Mesodermal cell (in vitro differentiated cells): ENCODE data around the gene NCOA3.
"Not testable (repeated sequence)": the region's sequence is repeated elsewhere in the genome, so short reads cannot be mapped to it uniquely, and the experiment has no call there.

Source experiments
- H3K27ac ChIP-seq: 2 replicates; pipeline ENCODE4 v1.7.0; 2013; ENCODE audit warnings: mild to moderate bottlenecking, low read depth, low read length, moderate library complexity; ENCODE audit not compliant: severe bottlenecking
- H3K36me3 ChIP-seq: 2 replicates; pipeline ENCODE4 v1.7.1; 2013; ENCODE audit warnings: mild to moderate bottlenecking, low read length, moderate library complexity; ENCODE audit not compliant: control insufficient read depth, insufficient read depth
- H3K4me1 ChIP-seq: one replicate; pipeline ENCODE4 v1.7.1; 2013; ENCODE audit warnings: mild to moderate bottlenecking, low read length; ENCODE audit not compliant: insufficient read depth, control insufficient read depth, poor library complexity, severe bottlenecking
- H3K4me3 ChIP-seq: 2 replicates; pipeline ENCODE4 v1.7.0; 2013; ENCODE audit warnings: low read length, control low read depth, mild to moderate bottlenecking; ENCODE audit not compliant: insufficient read depth, poor library complexity, severe bottlenecking; ENCODE audit errors: extremely low read depth
- H3K9me3 ChIP-seq: 2 replicates; pipeline ENCODE4 v1.7.1; 2013; ENCODE audit warnings: mild to moderate bottlenecking, low read length, moderate library complexity; ENCODE audit not compliant: control insufficient read depth
- WGBS, 2 experiments: methylation state at CpG; one replicate each; pipeline ENCODE4 v1.1.5; 2013; ENCODE audit warnings: missing lambda C conversion rate in 2 of 2; ENCODE audit not compliant: insufficient coverage in 2 of 2; 5-methylcytosine and 5-hydroxymethylcytosine counted together

The NCOA3 gene

DNA sequence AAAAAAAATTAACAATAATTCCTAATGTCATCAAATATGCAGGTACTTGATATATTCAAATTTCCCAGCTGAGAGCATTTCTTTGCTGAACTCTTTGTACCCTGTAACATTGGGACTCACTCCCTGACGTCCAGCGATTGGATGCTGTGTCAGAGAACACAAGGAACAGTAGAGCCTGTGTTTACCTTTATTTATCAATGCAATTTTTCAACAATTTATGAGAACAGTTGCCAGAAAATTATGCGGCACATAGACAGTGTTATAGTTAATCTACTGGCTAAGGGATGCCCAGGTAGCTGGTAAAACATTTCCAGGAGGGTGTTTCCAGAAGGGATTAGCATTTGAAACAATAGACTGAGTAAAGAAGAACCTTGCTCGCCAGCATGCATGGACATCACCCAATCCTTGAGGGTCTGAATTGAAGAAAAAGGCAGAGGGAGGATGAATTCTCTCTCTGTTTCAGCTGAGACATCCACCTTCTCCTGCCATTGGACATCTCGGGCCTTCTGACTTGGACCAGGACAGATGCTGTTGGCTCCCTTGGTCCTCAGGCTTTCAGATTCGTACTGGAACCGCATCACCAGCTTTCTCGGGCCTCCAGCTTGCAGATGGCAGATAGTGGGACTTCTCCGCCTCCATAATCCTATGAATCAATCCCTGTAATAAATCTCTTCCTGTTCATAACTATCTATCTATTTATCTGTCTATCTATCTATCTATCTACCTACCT lies 42.2 kb upstream of the NCOA3 start:
- no peaks in the 10 kb centered on the region for H3K36me3 ChIP-seq
- no peaks in the 10 kb centered on the region for H3K9me3 ChIP-seq
- 85 to 90% methylated on average over 6 to 7 of the region's 9 CpGs for WGBS, 2 experiments
- no peak overlapping the region for H3K27ac ChIP-seq
- no peak overlapping the region for H3K4me3 ChIP-seq
- peaks cover 3% of the 10 kb centered on the region for H3K4me1 ChIP-seq

DNA sequence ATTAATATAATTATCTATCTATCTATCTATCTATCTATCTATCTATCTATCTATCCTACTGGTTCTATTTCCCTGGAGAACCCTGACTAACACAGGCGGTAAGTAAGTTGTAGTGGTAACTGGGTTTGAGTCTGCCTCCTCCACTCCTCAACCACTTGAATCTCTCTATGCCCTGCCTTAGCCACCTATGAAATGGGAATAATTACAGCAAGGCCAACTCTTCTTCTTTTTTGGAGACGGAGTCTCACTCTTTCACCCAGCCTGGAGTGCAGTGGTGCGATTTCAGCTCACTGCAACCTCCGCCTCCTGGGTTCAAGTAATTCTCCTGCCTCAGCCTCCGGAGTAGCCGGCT lies 41.0 kb upstream of the NCOA3 start:
- not testable (repeated sequence) for H3K9me3 ChIP-seq, H3K27ac ChIP-seq, H3K4me1 ChIP-seq, H3K36me3 ChIP-seq, H3K4me3 ChIP-seq
- WGBS, 2 experiments: 92 to 96% methylated on average over 3 to 4 of the region's 6 CpGs

DNA sequence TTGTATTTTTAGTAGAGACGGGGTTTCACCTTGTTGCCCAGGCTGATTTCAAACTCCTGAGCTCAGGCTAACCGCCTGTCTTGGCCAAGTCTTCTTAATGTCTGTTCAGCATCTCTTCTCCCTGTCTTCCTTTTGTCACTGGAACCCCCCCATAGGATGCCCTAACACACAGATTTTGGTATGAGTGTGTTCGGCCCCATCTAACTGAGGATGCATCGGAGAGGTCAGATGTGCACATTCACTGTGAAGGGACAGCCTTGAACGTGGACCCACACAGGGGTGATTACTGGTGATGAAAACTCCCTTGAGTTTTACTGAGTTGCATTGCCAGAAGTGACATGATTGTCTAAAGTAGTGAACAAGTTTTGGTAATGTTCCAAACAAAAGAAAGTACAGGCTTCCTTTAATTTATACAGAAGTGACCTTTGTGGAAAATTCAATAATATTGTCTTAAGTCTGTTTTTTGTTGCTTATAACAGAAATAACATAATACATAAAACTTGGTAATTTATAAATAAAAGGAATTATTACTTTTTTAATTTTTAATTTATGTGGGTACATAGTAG lies 40.5 kb upstream of the NCOA3 start:
- H3K36me3 ChIP-seq: no peaks in the 10 kb centered on the region
- no peak overlapping the region for H3K4me3 ChIP-seq
- H3K27ac ChIP-seq: no peak overlapping the region
- H3K4me1 ChIP-seq: peaks cover 5% of the 10 kb centered on the region
- 79 to 98% methylated on average over 4 to 5 of the region's 5 CpGs for WGBS, 2 experiments
- no peaks in the 10 kb centered on the region for H3K9me3 ChIP-seq

DNA sequence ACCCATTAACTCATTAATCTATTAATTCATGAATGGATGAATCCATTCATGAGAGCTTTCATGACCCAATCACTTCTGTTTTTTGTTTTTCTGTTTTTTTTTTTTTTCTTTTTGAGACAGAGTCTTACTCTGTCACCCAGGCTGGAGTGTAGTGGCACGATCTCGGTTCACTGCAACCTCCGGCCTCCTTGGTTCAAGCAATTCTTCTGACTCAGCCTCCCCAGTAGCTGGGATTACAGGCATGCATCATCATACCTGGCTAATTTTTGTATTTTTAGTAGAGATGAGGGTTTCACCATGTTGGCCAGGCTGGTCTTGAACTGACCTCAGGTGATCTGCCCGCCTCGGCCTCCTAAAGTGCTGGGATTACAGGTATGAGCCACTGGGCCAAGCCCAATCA lies 39.8 kb upstream of the NCOA3 start:
- H3K9me3 ChIP-seq, H3K36me3 ChIP-seq, H3K27ac ChIP-seq, H3K4me3 ChIP-seq, H3K4me1 ChIP-seq: not testable (repeated sequence)
- 83 to 96% methylated on average over 2 to 3 of the region's 5 CpGs for WGBS, 2 experiments

DNA sequence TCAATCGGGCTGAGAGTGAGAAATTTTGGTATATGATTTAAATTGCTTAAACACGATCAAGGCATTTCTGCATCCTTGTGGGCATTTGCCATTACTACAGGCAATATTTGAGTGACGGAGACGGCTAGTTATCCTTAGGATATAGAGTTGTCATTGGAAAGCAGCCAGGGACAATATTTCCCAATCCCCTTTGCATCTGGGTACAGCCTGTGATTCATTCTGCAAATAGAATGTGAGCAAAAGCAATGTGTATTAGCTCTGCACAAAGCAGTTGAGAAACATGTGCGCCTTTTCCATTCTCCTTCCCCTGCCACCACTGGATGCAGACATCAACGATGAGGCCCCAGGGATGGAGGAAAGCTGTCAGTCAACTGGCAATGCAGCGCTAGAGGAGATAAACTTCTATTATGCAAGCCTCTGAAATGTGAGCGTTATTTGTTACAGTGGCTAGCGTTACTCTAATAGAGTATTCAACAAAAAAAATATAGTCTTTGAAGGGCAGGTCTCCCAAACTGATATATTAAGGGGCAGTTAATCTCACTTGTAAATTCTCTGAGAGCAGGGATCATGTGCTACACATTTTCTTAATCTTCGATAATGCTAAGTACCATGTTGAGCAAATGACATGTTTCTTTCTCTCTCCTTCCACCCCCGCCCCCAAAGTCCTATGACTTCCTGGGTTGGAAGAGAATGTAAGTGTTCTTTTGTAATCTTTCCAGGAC lies 37.1 kb upstream of the NCOA3 start:
- Histone ChIP-seq H3K4me3 (no peak overlapping the region), H3K27ac (no peak overlapping the region), H3K4me1 (peaks cover 3% of the 10 kb centered on the region), H3K9me3 (no peaks in the 10 kb centered on the region), H3K36me3 (no peaks in the 10 kb centered on the region)
- WGBS, 2 experiments: 94 to 95% methylated on average over 5 to 6 of the region's 11 CpGs

DNA sequence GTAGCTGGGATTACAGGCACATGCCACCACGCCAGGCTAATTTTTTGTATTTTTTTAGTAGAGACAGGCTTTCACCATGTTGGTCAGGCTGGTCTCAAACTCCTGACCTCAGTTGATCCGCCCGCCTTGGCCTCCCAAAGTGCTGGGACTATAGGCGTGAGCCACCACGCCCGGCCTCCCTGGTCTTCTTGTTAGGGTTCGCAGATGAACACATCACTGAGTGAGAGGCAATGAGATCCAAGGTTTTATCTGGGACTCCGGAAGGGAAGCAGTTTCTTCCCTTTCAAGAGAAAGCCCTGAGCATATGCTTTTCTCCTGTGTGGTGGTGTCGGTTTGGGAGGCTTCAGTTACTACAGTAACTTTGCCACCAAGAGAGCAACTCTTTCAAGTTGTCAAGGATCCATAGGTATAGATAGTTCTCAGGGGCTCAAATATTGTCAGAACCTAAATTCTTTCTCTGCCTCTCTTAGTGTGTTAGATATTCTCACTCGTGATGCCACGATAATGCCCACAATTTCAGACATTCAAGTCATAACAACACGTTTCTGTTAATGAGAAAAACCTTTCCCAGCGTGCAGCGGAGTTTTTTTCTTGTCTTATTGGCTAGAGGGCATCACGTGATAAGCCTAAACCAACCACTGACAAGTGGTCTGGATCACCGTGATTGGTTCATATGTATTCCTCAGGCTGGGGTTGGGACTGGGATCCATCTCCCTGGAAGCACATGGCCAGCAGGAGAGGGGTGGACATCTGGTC lies 36.2 kb upstream of the NCOA3 start:
- WGBS, 2 experiments: 84 to 94% methylated on average over 14 to 15 of the region's 16 CpGs
- Histone ChIP-seq H3K36me3 (no peaks in the 10 kb centered on the region), H3K9me3 (no peaks in the 10 kb centered on the region), H3K27ac (no peak overlapping the region), H3K4me3 (no peak overlapping the region), H3K4me1 (peaks cover 3% of the 10 kb centered on the region)

DNA sequence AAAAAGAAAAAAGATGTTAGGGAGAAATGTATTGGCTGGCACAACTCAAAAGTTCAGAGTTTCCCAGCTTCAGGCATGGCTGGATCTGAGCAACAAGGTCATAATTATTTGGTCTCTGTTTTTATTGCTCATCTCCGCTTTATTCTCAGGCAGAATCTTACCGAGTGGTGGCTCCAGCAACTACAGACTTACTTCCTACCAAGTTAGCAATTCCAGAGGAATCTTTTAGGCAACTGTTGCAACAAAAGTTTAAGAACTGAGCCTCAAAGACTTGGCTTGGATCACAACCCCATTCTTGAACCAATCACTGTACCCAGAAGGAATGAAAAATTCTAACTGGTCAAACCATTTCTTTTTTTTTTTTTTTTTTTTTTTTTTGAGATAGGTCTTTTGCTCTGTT lies 35.5 kb upstream of the NCOA3 start:
- no peak overlapping the region for H3K27ac ChIP-seq
- H3K4me1 ChIP-seq: peaks cover 3% of the 10 kb centered on the region
- H3K9me3 ChIP-seq: no peaks in the 10 kb centered on the region
- 100% methylated on average over 2 of the region's 2 CpGs for WGBS, 2 experiments
- H3K4me3 ChIP-seq: no peak overlapping the region
- no peaks in the 10 kb centered on the region for H3K36me3 ChIP-seq

DNA sequence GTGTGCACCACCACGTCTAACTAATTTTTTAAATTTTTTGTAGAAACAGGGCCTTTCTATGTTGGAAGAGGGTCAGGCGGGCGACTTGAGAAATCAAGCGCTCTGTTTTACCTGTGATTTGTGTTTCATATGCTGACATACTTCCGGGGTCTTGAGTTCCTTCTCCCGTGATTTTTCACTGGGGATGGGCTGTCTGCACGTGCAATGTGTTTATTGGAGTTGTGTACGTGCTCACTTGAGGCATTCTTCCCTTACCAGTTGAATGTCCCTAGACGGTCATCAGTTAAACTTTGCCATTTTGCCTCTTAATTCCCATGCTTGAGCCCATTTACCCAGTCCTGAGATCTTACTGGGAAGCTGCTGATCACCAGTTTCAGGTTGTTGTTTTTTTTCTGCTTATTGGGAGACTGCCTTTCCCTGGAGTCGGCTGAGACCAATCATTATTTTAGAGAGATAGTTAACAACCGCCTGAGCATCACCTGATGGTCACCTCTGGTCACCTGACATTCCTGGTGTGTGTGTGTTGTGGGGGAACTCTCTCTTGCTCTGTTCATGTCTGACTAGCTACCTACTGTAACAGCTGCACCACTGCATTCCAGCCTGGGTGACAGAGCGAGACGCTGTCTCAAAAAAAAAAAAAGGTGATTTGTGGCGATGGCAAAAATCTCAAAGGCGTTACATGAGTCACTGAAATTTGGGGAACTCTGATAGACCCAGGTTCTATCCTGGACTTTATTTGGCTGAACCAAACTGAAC lies 34.8 kb upstream of the NCOA3 start:
- Histone ChIP-seq H3K27ac (no peak overlapping the region), H3K9me3 (no peaks in the 10 kb centered on the region), H3K4me3 (no peak overlapping the region), H3K4me1 (peaks cover 3% of the 10 kb centered on the region), H3K36me3 (no peaks in the 10 kb centered on the region)
- 91 to 95% methylated on average over 10 to 11 of the region's 15 CpGs for whole genome bisulfite sequencing, 2 experiments

DNA sequence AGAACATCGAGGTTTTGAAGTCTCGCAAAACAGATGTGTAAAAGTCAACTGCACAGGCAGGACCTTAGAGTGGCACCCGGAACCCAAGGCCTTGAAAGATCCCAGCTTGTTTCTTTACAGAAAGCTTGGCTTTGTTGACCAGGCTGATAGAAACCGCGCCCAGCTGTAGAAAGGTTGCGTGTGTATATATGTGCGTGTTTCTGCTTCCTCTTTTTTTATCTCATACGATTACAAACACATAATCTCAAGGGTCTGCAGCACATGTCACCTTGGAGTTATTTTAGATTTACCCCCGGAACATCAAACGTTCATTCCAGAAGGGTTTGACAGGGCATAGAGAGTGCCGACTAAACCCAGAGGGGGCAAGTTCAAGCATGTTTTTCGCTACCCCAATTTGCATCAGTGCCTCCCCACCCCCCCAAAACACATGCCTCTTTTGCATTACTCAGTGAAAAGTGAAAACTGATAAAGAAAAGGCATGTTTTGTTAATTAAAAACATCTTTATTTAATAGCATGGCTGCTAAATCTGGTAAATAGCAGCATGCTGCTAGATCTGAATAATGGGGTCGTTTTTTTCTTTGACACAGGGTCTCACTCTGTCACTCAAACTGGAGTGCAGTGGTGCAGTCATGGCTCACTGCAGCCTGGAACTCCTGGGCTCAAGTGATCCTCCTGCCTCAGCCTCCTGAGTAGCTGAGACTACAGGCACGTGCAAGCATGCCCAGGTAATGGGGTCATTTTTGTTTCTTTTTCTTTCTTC lies 33.2 kb upstream of the NCOA3 start:
- no peaks in the 10 kb centered on the region for H3K9me3 ChIP-seq
- no peaks in the 10 kb centered on the region for H3K36me3 ChIP-seq
- H3K27ac ChIP-seq: no peak overlapping the region
- WGBS, 2 experiments: 85 to 90% methylated on average over 10 to 11 of the region's 14 CpGs
- peaks cover 3% of the 10 kb centered on the region for H3K4me1 ChIP-seq
- no peak overlapping the region for H3K4me3 ChIP-seq
